H1 (cell line): ENCODE results near the gene VMP1. TPM values are rescaled to one million over a fixed set of nuclear protein-coding genes. Genes with fewer than 3 reads are reported as not detected.

Experiments used
- EGR1 ChIP-seq: IDR thresholded peaks from 2 replicates; pipeline ENCODE4 v1.6.1; 2011; ENCODE audit warnings: low read depth, low read length, borderline replicate concordance
- EZH2 ChIP-seq: fragments of 200-600 bp; sonication (generic); IDR thresholded peaks from 2 replicates; pipeline ENCODE4 v1.7.1; 2012; ENCODE audit warnings: low read depth, mild to moderate bottlenecking, moderate library complexity, low read length, inconsistent platforms; ENCODE audit not compliant: severe bottlenecking
- HDAC6 ChIP-seq: IDR thresholded peaks from one replicate; pipeline ENCODE4 v1.7.1; 2012; ENCODE audit warnings: low read depth, mild to moderate bottlenecking, inconsistent platforms, low read length, moderate library complexity
- KDM5A ChIP-seq: fragments of 200-600 bp; IDR thresholded peaks from 2 replicates; pipeline ENCODE4 v1.7.1; 2012; ENCODE audit warnings: mild to moderate bottlenecking, low read length, inconsistent platforms, mixed read lengths
- POU5F1 ChIP-seq: IDR thresholded peaks from 2 replicates; pipeline ENCODE4 v1.6.1; 2011; ENCODE audit warnings: low read depth, mild to moderate bottlenecking, low read length, moderate library complexity
- RNF2 ChIP-seq: fragments of 200-900, 300-1000 bp; sonication (generic); IDR thresholded peaks from 2 replicates; pipeline ENCODE4 v1.7.1; 2016; ENCODE audit warnings: borderline replicate concordance, low read depth, mild to moderate bottlenecking, antibody characterized with exemption, low read length; ENCODE audit not compliant: poor library complexity, severe bottlenecking; ENCODE audit errors: missing control alignments
- SAP30 ChIP-seq: fragments of 300-600 bp; sonication (generic); IDR thresholded peaks from 2 replicates; pipeline ENCODE4 v1.7.1; 2012; ENCODE audit warnings: low read length, moderate library complexity, mild to moderate bottlenecking, inconsistent platforms; ENCODE audit not compliant: insufficient read depth, insufficient replicate concordance
- polyA plus RNA-seq, 7 experiments: library from polyadenylated mRNA; depleted of rRNA in 3 of 7; stranded (reverse) in 5 of 7; unstranded in 2 of 7; fragments of >200 nt in 5 of 7; fragments of 200-250 nt in 2 of 7; gene quantifications; 1 replicate in 5 of 7; 2 replicates in 1 of 7; 4 replicates in 1 of 7; pipeline versions ENCODE4 v1.2.1 to v1.2.3, GENCODE V29; 2011 to 2013; ENCODE audit warnings: missing spikeins in 2 of 7, mixed read lengths in 2 of 7
- total RNA-seq: library from RNA; stranded (reverse); fragmentation: NEBNext Ultra II Directional; extraction: Animal tissue kit (Norgen Biotek cat#: 25700); gene quantifications from 2 replicates; pipeline ENCODE4 v1.2.1, GENCODE V29; 2021

Gene VMP1
- total and polyA plus RNA-seq, 2 of the 8 experiments (the other 6 are each of a cell fraction or from before 2014, with no cell fraction given): 45.0 to 92.7 TPM

- TF ChIP-seq EGR1 (no peak), EZH2 (no peak), SAP30 (no peak), POU5F1 (no peak), HDAC6 (no peak), KDM5A (no peak), RNF2 (no peak)
These were observed 150.8 kb downstream of the VMP1 start (continued) for GRCh38 chr17:59858167-59858816.
